Panc1 (cell line): Measurements from ENCODE around the gene OR2W3.

Source experiments
- SIN3A ChIP-seq: IDR thresholded peaks from 2 replicates; pipeline ENCODE4 v1.6.1; 2012; ENCODE audit warnings: low read depth, mild to moderate bottlenecking, low read length, moderate library complexity, borderline replicate concordance; ENCODE audit not compliant: insufficient read depth
- TF ChIP-seq, protein P1 (sequence below): fragments of 450-650 bp; IDR thresholded peaks from 2 replicates; pipeline ENCODE4 v1.5.1; 2017; ENCODE audit warnings: mild to moderate bottlenecking

DNA sequence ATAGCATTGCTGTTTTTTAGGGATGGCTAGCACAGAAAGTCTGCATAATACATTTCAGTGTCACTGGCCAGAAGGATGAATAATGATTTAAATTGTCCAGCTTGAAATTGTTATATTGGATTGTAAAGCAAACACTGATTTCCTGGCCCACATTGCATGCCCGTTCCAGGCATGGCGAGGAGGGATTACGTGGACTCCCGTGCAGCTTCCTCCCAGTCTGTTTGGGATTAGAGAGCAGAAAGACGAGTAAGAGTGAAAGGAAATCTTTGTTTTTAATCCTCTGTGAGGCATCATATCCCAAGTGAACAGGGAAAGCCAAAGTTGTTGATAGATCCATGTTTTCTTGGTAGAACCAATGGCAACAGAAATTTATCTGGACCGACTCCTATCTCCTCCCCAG lies 30.0 kb upstream of the OR2W3 start:
- TF ChIP-seq, protein P1, sequence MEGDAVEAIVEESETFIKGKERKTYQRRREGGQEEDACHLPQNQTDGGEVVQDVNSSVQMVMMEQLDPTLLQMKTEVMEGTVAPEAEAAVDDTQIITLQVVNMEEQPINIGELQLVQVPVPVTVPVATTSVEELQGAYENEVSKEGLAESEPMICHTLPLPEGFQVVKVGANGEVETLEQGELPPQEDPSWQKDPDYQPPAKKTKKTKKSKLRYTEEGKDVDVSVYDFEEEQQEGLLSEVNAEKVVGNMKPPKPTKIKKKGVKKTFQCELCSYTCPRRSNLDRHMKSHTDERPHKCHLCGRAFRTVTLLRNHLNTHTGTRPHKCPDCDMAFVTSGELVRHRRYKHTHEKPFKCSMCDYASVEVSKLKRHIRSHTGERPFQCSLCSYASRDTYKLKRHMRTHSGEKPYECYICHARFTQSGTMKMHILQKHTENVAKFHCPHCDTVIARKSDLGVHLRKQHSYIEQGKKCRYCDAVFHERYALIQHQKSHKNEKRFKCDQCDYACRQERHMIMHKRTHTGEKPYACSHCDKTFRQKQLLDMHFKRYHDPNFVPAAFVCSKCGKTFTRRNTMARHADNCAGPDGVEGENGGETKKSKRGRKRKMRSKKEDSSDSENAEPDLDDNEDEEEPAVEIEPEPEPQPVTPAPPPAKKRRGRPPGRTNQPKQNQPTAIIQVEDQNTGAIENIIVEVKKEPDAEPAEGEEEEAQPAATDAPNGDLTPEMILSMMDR = no peak
- TF ChIP-seq SIN3A = no peak
